Activated naive CD4-positive, alpha-beta T cell treated with anti-CD3 and anti-CD28 coated beads, Interleukin-2, amount 50 U/mL, for 16 hours (primary cell): ENCODE data around the gene ZNF782.
"Not testable (repeated sequence)": the region's sequence is repeated elsewhere in the genome, so short reads cannot be mapped to it uniquely, and the experiment has no call there.

Experiments
- DNase-seq: peaks from one replicate; pipeline ENCODE4 v3.0.0-alpha.2; 2020

ZNF782 gene

DNA sequence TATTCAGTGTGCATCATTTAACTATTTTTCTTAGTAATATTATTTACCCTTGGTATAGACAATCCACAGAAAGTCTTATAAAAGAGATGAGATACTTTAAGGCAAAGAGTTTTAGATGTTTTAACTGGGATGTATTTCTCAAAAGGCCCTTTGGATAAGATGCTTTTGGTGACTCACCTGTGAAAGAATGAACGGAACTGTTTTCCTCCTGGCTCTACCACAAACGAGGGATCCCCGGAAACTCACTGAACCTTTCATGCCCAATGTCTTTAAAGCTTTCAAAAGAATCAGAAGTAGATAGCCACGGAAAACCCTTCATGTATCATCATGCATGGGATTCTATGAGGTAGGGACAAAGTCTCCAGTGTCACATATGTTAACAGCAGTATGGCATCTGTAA lies 1.6 kb downstream of the ZNF782 start:
- DNase-seq, result no peak

DNA sequence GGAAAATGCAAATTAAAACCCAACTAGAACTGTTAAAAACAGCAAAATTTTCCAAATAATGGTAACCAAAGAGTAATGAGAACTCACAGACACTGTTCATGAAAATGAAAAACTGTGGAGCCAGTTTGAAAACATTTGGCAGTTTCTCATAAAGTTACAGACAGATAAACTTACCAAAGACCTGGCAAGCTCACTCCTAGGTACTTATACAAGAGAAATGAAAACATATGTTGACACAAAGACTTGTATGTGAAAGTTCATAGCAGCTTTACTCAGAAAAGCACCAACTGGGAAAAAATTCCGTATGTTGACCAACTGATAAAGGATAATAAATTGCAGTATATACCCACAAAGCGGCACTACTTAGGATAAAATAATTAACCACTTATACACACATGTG lies 10.3 kb downstream of the ZNF782 start:
- no peak for DNase-seq

DNA sequence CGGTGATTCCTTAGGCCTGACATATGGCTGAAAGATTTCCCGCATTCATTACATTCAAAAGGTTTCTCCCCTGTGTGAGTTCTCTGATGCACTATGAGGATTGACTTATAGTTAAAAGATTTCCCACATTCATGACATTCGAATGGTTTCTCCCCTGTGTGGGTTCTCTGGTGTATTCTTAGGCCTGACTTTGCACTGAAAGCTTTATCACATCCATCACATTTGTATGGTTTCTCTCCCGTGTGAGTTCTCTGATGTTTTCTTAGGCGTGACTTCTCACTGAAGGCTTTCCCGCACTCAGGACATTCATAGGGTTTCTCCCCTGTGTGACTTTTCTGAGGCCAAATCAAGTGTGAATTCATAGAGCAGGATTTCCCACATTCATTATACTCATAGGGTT lies 35.8 kb downstream of the ZNF782 start:
- no peak for DNase-seq

DNA sequence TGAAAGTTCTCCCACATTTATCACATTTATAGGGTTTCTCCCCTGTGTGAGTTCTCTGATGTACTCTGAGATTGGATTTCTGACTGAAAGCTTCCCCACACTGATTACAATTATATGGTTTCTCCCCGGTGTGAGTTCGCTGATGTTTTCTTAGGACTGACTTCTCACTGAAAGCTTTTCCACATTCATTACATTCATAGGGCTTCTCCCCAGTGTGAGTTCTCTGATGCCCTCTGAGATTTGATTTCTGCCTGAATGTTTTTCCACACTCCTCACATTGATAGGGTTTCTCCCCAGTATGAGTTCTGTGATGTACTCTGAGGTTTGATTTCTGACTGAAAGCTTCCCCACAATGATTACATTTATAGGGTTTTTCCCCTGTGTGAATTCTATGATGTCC lies 36.3 kb downstream of the ZNF782 start:
- DNase-seq, result no peak

DNA sequence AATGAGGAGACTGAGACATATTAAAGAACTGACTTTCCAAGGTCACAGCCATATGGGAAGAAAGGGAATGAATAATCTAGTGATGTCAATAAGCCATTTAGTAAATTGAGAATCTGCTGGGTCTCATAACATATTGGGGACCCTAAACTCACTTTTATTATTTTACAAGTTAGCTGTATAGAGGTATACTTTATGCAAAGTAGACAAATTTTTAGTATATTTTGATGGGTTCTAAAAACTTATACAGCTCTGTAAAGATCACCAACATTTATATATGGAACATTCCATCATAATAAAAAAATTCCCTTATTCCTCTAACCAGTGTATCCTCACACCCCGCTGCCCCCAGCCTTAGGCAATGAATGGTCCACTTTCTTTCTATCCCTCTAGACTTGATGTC lies 40.7 kb downstream of the ZNF782 start:
- no peak for DNase-seq

DNA sequence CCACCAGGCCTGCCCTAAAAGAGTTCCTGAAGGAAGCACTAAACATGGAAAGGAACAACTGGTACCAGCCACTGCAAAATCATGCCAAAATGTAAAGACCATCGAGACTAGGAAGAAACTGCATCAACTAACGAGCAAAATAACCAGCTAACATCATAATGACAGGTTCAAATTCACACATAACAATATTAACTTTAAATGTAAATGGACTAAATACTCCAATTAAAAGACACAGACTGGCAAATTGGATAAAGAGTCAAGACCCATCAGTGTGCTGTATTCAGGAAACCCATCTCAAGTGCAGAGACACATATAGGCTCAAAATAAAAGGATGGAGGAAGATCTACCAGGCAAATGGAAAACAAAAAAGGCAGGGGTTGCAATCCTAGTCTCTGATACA lies 55.4 kb downstream of the ZNF782 start:
- DNase-seq, result not testable (repeated sequence)

DNA sequence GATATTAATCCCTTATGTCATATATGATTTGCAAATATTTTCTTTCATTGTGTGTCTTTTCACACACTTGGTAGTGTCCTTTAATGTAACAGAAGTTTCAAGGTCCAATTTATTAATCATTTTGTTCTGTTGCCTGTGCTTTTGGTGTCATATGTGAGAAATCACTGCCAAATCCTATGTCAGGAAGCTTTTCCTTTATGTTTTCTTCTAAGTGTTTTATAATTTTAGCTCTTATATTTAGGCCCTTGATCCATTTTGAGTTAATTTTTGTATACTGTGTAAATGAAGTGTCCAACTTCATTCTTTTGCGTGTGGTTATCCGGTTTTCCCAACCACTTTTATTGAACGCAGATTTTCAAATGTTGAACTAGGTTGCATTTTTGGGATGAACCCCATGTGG lies 70.3 kb downstream of the ZNF782 start:
- DNase-seq, result no peak

DNA sequence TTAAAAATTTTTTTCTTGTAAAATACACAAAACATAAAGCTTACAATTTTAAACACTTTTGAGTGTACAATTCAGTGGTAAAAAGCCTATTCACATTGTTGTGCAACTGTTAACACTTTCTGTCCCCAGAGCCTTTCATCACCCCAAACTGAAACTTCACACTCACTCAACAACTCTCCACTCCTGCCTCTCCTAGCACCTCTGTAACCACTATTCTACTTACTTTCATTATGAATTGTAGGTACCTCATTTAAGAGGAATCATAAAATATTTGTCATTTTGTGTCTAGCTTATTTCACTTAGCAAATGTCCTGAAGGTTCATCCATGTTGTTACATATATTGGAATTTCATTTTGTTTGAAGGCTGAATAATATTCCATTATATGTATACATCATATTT lies 72.1 kb downstream of the ZNF782 start:
- no peak for DNase-seq

DNA sequence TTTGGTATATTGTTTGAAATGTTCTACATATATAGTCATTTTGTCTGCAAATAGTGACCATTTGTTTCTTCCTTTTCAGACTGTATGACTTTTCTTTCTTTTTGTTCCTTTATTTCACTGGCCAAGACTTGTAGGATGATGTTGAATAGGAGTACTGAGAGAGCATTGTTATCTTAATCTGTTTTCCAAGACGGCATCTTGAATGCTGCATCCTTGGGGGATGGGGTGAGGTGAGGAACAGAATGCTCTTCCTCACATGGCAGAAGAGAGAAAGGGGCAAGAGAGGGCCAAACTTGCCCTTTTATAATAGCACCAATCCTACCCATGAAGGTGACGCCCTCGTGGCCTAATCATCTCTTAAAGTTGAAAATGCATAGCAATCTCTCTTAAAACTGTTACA lies 72.8 kb downstream of the ZNF782 start:
- DNase-seq, result no peak

DNA sequence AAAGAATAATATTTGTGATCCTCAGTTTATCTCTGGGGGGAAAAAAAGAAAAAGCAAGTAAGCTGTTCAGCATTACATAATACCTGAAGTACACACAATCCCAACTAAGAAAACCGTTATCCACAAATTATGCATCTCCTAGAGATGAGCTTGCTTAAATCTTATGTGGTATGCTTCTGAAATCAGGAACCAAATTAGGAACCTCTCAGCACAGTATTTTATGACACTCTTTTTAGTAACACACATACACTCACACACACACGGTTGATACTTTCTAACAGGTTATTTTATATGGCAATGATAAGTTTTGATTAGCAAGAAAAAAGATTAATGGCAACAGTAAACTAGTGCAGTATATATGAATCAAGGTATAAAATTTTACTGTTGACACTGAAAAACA lies 75.2 kb downstream of the ZNF782 start:
- DNase-seq, result no peak

DNA sequence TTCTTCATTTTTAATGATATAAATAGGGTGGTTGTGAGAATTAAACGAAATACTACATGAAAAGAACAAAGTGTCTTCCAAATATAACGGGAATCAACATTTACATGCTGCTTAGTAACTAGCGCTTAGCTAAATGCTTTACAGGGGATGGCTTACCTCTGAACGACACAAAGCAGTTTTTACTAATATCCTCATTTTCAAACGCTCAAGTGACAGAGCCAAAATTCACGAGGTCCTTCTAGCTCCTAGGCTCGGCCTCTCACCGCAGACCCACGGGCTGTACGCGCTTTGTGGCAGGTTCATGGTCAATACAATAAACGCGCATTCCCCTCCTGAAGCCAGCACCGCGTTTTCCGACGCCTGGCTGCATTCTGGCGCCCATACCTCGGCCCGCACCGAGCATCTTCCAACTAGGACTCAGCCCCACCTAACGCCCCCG lies 76.9 kb downstream of the ZNF782 start:
- DNase-seq, result no peak

DNA sequence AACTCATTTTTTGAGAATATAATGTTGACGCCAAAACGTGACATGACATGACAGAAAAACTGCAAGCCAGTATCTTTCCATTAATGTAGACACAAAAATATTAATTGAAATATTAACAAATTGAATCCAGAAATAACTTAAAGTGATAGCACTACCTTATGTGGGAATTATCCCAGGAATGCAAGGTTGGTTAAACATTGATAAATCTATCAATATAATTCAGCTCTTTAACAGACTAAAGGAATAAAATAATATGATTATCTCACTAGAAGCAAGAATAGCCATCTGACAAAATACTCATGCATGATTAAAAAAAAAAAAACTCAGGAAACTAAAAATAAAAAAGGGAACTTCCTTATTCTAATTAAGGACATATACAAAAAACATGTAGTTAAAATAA lies 83.2 kb downstream of the ZNF782 start:
- DNase-seq, result no peak

DNA sequence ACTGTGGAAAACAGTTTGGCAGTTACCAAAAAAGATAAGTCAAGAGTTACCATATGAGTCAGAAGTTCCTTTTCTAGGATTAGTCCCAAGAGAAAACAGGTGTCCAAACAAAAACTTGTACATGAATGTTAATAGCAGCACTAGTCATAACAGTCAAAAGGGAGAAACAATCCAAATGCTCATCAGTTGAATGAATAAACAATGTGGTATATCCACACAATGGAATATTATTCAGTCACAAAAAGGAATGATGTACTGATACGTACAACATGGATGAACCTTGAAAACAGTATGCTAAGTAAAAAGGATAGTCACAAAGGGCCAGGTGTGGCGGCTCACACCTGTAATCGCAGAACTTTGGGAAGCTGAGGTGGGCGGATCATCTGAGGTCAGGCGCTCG lies 84.3 kb downstream of the ZNF782 start:
- DNase-seq, result no peak
